HepG2 (cell line): ENCODE measurements around the gene DTX2.
"Not testable (repeated sequence)": the region's sequence is repeated elsewhere in the genome, so short reads cannot be mapped to it uniquely, and the experiment has no call there.

ENCODE experiments used
- GABPA ChIP-seq, 2 experiments: IDR thresholded peaks; 2 replicates each; pipeline ENCODE4 v1.6.1; 2011 to 2016; ENCODE audit warnings: low read depth in 2 of 2, low read length in 1 of 2, missing biosample characterization in 1 of 2, missing genetic modification characterization in 1 of 2
- PBX3 ChIP-seq: sonication (generic); formaldehyde crosslinking; IDR thresholded peaks from 2 replicates; pipeline ENCODE4 v1.8.1; 2023; ENCODE audit warnings: missing genetic modification reagents, inconsistent platforms, borderline replicate concordance
- POLR2A ChIP-seq, 2 experiments: IDR thresholded peaks; 2 replicates each; pipeline ENCODE4 v1.6.1; 2011; ENCODE audit warnings: low read depth in 2 of 2, low read length in 2 of 2, mild to moderate bottlenecking in 1 of 2, moderate library complexity in 1 of 2; ENCODE audit not compliant: insufficient read depth in 1 of 2
- REST ChIP-seq, 2 experiments: IDR thresholded peaks; 2 replicates each; pipeline ENCODE4 v1.6.1; 2011 to 2012; ENCODE audit warnings: low read length in 2 of 2, borderline replicate concordance in 1 of 2, low read depth in 1 of 2, mild to moderate bottlenecking in 1 of 2, moderate library complexity in 1 of 2
- RFX5 ChIP-seq: IDR thresholded peaks from 2 replicates; pipeline ENCODE4 v1.6.1; 2011; ENCODE audit warnings: low read depth, low read length, improper control_type of control experiment
- SMARCC2 ChIP-seq: fragments of 450-650 bp; IDR thresholded peaks from 2 replicates; pipeline ENCODE4 v1.6.1; 2017; ENCODE audit warnings: antibody characterized with exemption, mild to moderate bottlenecking
- SP1 ChIP-seq, 2 experiments: fragments of 450-650 bp in 1 of 2; sonication (generic) in 1 of 2; formaldehyde crosslinking in 1 of 2; IDR thresholded peaks; 2 replicates each; pipeline versions ENCODE4 v1.4.0 to v1.6.1; 2016 to 2020; ENCODE audit warnings: missing genetic modification reagents in 1 of 2
- USF2 ChIP-seq, 2 experiments: sonication (generic) in 1 of 2; formaldehyde crosslinking in 1 of 2; IDR thresholded peaks; 2 replicates each; pipeline versions ENCODE4 v1.5.1 to v1.6.1; 2011 to 2020; ENCODE audit warnings: borderline replicate concordance in 1 of 2, low read depth in 1 of 2, low read length in 1 of 2, mild to moderate bottlenecking in 1 of 2, missing genetic modification reagents in 1 of 2, moderate library complexity in 1 of 2
- ZFP36L1 ChIP-seq: sonication (generic); formaldehyde crosslinking; IDR thresholded peaks from 2 replicates; pipeline ENCODE4 v1.8.0; 2022; ENCODE audit warnings: mild to moderate bottlenecking, missing genetic modification reagents, moderate library complexity
- ZNF563 ChIP-seq: sonication (generic); formaldehyde crosslinking; IDR thresholded peaks from 2 replicates; pipeline ENCODE4 v1.8.0; 2022; ENCODE audit warnings: mild to moderate bottlenecking, moderate library complexity, missing genetic modification reagents
- ZNF607 ChIP-seq: sonication (generic); formaldehyde crosslinking; IDR thresholded peaks from 2 replicates; pipeline ENCODE4 v1.5.1; 2020; ENCODE audit warnings: missing genetic modification reagents, mild to moderate bottlenecking, borderline replicate concordance
- ZNF878 ChIP-seq: sonication (generic); formaldehyde crosslinking; IDR thresholded peaks from 2 replicates; pipeline ENCODE4 v1.8.1; 2023; ENCODE audit warnings: mild to moderate bottlenecking, missing genetic modification reagents, moderate library complexity

- TF ChIP-seq GABPA (IDR thresholded peaks at IDR 0.05; ENCODE audit: low read depth, low read length); GABPA (CRISPR knock-in tag; IDR thresholded peaks at IDR 0.05; ENCODE audit: low read depth); POLR2A (IDR thresholded peaks at IDR 0.05; ENCODE audit: insufficient read depth in 1 of 2, low read depth in 2 of 2, low read length in 2 of 2); REST (IDR thresholded peaks at IDR 0.05; ENCODE audit: borderline replicate concordance in 1 of 2, low read depth in 1 of 2, low read length in 2 of 2); PBX3 (CRISPR knock-in tag); USF2 (IDR thresholded peaks at IDR 0.05; ENCODE audit: low read depth, low read length); USF2 (CRISPR knock-in tag; IDR thresholded peaks at IDR 0.05; ENCODE audit: borderline replicate concordance); SP1 (IDR thresholded peaks at IDR 0.05); SP1 (CRISPR knock-in tag; IDR thresholded peaks at IDR 0.05); ZNF878 (CRISPR knock-in tag); ZNF563 (CRISPR knock-in tag); SMARCC2; ZNF607 (CRISPR knock-in tag); ZFP36L1 (CRISPR knock-in tag); RFX5: not testable (repeated sequence)
Measured at GRCh38 chr7:76445577-76446008, 15.9 kb upstream of the DTX2 start.
